SKM-1 treated with dmso at 0.1 percent for 144 hours (cell line): Measurements from ENCODE around the gene PLEKHG3.

Source experiments
- DNase-seq: peaks from one replicate; lab custom pipeline; 2025; ENCODE audit not compliant: unreplicated experiment; lab: John Stamatoyannopoulos, UW

Gene PLEKHG3

GRCh38 chr14:64743061-64743460, 38.8 kb downstream of the PLEKHG3 start:
- no peak for DNase-seq

- no peak for DNase-seq
Observed at GRCh38 chr14:64745511-64746091, 41.4 kb downstream of the PLEKHG3 start.

GRCh38 chr14:64746298-64747250, 42.4 kb downstream of the PLEKHG3 start:
- DNase-seq, result no peak

GRCh38 chr14:64747327-64747726, 43.1 kb downstream of the PLEKHG3 start:
- no peak for DNase-seq

- no peak for DNase-seq
Observed at GRCh38 chr14:64748521-64748920, 44.3 kb downstream of the PLEKHG3 start.

- DNase-seq, result no peak
Observed at GRCh38 chr14:64748995-64749714, 44.9 kb downstream of the PLEKHG3 start.

GRCh38 chr14:64752909-64753308, 48.7 kb downstream of the PLEKHG3 start:
- DNase-seq, result no peak

- DNase-seq, result no peak
Observed at GRCh38 chr14:64753374-64753773, 49.1 kb downstream of the PLEKHG3 start.

GRCh38 chr14:64753999-64754398, 49.8 kb downstream of the PLEKHG3 start:
- no peak for DNase-seq

GRCh38 chr14:64754685-64755084, 50.5 kb downstream of the PLEKHG3 start:
- no peak for DNase-seq

GRCh38 chr14:64755781-64756221, 51.6 kb downstream of the PLEKHG3 start:
- DNase-seq, result no peak

- DNase-seq, result no peak
Observed at GRCh38 chr14:64756712-64757111, 52.5 kb downstream of the PLEKHG3 start.

- DNase-seq, result no peak
Observed at GRCh38 chr14:64757601-64758000, 53.4 kb downstream of the PLEKHG3 start.

GRCh38 chr14:64758025-64758521, 53.8 kb downstream of the PLEKHG3 start:
- no peak for DNase-seq

GRCh38 chr14:64758691-64759554, 54.7 kb downstream of the PLEKHG3 start:
- DNase-seq, result no peak

- DNase-seq, result no peak
Observed at GRCh38 chr14:64759555-64759938, 55.3 kb downstream of the PLEKHG3 start.

GRCh38 chr14:64760146-64760755, 56.0 kb downstream of the PLEKHG3 start:
- DNase-seq, result peak; percentile 34

GRCh38 chr14:64760916-64761315, 56.7 kb downstream of the PLEKHG3 start:
- no peak for DNase-seq

GRCh38 chr14:64761441-64762043, 57.3 kb downstream of the PLEKHG3 start:
- no peak for DNase-seq
